ENCODE data around the gene PHACTR3.
"Not testable (repeated sequence)": the region's sequence is repeated elsewhere in the genome, so short reads cannot be mapped to it uniquely, and the experiment has no call there.

PHACTR3 gene

GRCh38 chr20:59603781-59604541 is at the start of gene PHACTR3:
Gene PHACTR3, plus strand, starts transcription at chr20:59604540. Its CDS starts 475 bp downstream, at chr20:59605015.
- H3K4me3 ChIP-seq (ENCODE audit: low read depth, low read length), result no peak within 1 kb of the TSS
- DNase-seq (ENCODE audit: low read depth), result no peak
- TF ChIP-seq CTCF (IDR thresholded peaks at IDR 0.05; ENCODE audit: insufficient read depth, low read depth, low read length, missing control alignments), result no peak

GRCh38 chr20:59557733-59558529 is 46.4 kb upstream of the PHACTR3 start:
- not testable (repeated sequence) for DNase-seq (ENCODE audit: low read depth); H3K4me3 ChIP-seq (ENCODE audit: low read depth, low read length)

GRCh38 chr20:59559024-59559817 is 45.1 kb upstream of the PHACTR3 start:
- H3K4me3 ChIP-seq (ENCODE audit: low read depth, low read length), result no peak overlapping the region
- no peak for TF ChIP-seq CTCF (IDR thresholded peaks at IDR 0.05; ENCODE audit: insufficient read depth, low read depth, low read length, missing control alignments)
- no peak for DNase-seq (ENCODE audit: low read depth)

- H3K4me3 ChIP-seq (ENCODE audit: low read depth, low read length), result no peak overlapping the region
- DNase-seq (ENCODE audit: low read depth), result no peak
- no peak for TF ChIP-seq CTCF (IDR thresholded peaks at IDR 0.05; ENCODE audit: insufficient read depth, low read depth, low read length, missing control alignments)
These were observed 44.5 kb upstream of the PHACTR3 start for GRCh38 chr20:59559863-59560262.

GRCh38 chr20:59560588-59561227 is 43.6 kb upstream of the PHACTR3 start:
- peak; percentile 23 for DNase-seq (ENCODE audit: low read depth)
- no peak overlapping the region for H3K4me3 ChIP-seq (ENCODE audit: low read depth, low read length)

GRCh38 chr20:59561228-59561605 is 43.1 kb upstream of the PHACTR3 start:
- no peak for TF ChIP-seq CTCF (IDR thresholded peaks at IDR 0.05; ENCODE audit: insufficient read depth, low read depth, low read length, missing control alignments)
- no peak for DNase-seq (ENCODE audit: low read depth)
- H3K4me3 ChIP-seq (ENCODE audit: low read depth, low read length), result no peak overlapping the region

More at GRCh38 chr20:59560588-59561227, 43.6 kb upstream of the PHACTR3 start:
- TF ChIP-seq CTCF (IDR thresholded peaks at IDR 0.05; ENCODE audit: insufficient read depth, low read depth, low read length, missing control alignments), result peak; percentile 61
